ENCODE data around the gene GSG1L.

GRCh38 chr16:27824786-27825185, 238.7 kb downstream of the GSG1L start:
- no peak for TF ChIP-seq CTCF (IDR thresholded peaks at IDR 0.05; ENCODE audit: insufficient read depth, low read length)
- TF ChIP-seq POLR2AphosphoS5 (IDR thresholded peaks at IDR 0.05; ENCODE audit: low read depth) = no peak

Data from HL-60 (cell line).